Stimulated activated naive CD8-positive, alpha-beta T cell treated with anti-CD3 and anti-CD28 coated beads, Interleukin-15, Interleukin-2, amounts not matched to agents 100 ng/mL and 50 ng/mL, for 24 hours (primary cell): ENCODE measurements around the gene ADGRD1.

Experiments used
- H3K27ac Mint-ChIP-seq: one replicate; pipeline ENCODE4 v1.8.0; 2021; ENCODE audit warnings: mild to moderate bottlenecking, mixed read lengths
- H3K27me3 Mint-ChIP-seq: one replicate; pipeline ENCODE4 v1.8.0; 2021; ENCODE audit warnings: mixed read lengths
- H3K36me3 Mint-ChIP-seq: one replicate; pipeline ENCODE4 v1.8.0; 2021; ENCODE audit warnings: low read depth, mixed read lengths
- H3K4me1 Mint-ChIP-seq: one replicate; pipeline ENCODE4 v1.8.0; 2021; ENCODE audit warnings: low read depth, mixed read lengths
- H3K4me3 Mint-ChIP-seq: one replicate; pipeline ENCODE4 v1.8.0; 2021; ENCODE audit warnings: mild to moderate bottlenecking, mixed read lengths
- H3K9me3 Mint-ChIP-seq: one replicate; pipeline ENCODE4 v1.8.0; 2021; ENCODE audit warnings: mixed read lengths

Gene ADGRD1

DNA sequence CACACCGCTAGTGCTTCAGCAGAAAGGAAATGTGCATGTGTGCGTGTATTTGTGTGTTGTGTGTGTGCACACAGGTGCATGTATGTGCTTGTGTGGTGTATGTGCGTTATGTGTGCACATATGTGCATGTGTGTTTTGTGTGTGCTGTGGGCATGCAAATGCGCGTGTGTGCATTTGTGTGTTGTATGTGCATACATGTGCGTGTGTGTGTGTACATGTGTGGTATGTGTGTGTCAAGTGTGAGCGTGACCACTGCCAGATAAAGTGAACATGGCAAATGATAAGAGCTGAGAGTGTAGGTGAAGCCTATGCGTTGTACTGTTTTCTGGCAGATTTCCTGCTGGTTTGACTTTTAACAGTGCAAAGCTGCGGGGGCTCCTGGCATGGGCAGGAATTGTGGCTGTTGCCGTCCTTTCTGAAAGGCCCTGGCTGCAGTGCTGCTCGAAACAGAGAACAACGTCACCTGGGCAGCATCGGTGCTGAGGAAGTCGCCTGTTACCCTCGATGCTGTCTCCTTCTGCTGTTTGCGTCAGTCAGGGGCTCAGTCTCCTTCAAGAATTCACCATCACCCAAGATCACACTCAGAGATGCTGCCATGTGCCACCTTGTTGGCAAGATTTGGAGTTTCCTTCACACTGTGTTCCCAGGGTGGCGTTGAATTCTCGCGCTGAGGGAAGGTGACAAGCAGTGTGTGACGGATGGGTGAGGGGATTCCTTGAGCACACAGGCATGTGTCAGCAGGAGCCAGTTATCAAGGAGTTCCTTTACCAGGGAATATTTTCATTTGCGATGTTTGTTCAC is 56.1 kb downstream of the ADGRD1 start:
- no peaks in the 10 kb centered on the region for H3K4me1 Mint-ChIP-seq
- H3K9me3 Mint-ChIP-seq: no peaks in the 10 kb centered on the region
- H3K36me3 Mint-ChIP-seq: no peaks in the 10 kb centered on the region
- no peaks in the 10 kb centered on the region for H3K27me3 Mint-ChIP-seq
- H3K4me3 Mint-ChIP-seq: no peak overlapping the region
- H3K27ac Mint-ChIP-seq: no peak overlapping the region

DNA sequence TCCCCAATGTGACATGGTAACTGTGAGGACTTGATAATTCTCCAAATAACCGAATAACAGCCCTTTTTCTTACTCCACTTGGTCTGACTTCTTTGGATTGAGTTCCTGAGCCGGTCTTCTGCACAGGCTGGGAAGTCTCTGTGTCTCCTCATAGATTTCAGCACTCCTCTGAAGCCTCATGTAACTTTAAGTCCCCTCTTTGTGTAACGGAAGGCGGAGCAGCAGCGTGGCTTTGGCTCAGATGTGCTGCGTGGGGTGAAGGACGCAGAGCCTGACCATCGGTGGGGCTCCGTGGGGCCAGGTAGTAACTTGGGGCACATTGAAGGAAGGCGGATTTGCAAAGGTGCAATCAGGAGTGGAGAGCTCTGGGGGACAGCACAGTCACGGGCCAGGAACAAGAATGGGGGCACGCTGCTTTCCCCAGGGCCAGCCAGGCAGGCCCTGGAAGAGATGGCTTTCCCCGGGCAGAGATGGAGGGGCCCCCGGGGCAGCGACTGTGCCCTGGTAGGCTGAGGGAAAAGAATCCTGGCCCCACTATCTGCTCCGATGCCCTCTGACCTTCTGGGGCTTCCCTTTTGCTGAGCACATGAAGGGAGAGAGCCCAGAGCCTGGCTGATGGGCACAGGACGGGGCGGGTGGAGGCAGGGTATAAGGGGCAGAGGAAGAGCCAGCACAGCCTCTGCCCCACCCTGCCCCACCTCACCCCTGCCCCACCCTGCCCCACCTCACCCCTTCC is 56.9 kb downstream of the ADGRD1 start:
- Mint-ChIP-seq H3K4me3 (no peak overlapping the region), H3K27ac (no peak overlapping the region), H3K36me3 (no peaks in the 10 kb centered on the region)

DNA sequence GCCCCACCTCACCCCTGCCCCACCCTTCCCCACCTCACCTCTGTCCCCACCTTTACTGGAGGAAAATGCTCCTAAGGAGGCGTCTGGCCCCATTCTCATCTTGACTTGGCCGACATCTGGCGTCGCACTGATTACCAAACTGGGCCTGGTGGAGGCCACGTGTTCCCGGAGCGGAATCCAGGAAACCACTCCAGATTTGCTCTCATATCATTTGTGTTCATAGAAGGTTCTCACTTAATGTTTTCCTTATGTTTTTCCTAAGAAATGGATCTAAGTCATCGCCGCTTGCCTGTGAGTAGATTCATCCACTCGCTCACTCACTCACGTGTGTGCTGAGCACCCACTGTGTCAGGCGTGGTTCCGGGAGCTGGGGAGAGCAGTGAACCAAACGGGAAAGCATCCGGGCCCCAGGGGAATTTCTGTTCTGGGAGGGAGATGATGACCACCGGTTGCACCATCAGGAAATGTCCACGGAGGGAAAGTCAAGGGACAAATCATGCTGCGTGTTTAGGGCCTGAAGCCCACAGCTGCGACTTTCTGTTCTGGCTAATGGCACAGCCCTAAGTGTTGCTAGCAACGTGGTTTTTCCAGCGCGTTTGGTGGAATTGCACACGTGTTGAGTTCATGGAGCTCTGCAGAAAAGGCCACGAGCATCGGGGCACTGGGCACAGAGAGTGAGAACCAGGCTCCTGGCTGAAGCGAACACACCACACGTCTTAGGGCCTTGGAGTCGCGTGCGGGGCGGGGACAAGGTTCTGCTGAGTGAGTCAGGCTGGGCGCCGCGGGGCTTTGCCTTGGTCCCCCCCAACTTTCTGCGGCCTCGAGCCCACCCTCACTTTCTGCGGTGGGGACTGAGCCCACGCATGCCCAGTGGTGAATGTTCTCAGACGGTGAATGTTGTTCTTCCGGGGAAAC is 57.7 kb downstream of the ADGRD1 start:
- no peaks in the 10 kb centered on the region for H3K27me3 Mint-ChIP-seq
- H3K9me3 Mint-ChIP-seq: no peaks in the 10 kb centered on the region
- no peak overlapping the region for H3K27ac Mint-ChIP-seq
- no peaks in the 10 kb centered on the region for H3K4me1 Mint-ChIP-seq
- H3K36me3 Mint-ChIP-seq: no peaks in the 10 kb centered on the region
- H3K4me3 Mint-ChIP-seq: no peak overlapping the region

More for the DNA sequence above, 56.9 kb downstream of the ADGRD1 start:
- Mint-ChIP-seq H3K4me1 (no peaks in the 10 kb centered on the region), H3K9me3 (no peaks in the 10 kb centered on the region), H3K27me3 (no peaks in the 10 kb centered on the region)

DNA sequence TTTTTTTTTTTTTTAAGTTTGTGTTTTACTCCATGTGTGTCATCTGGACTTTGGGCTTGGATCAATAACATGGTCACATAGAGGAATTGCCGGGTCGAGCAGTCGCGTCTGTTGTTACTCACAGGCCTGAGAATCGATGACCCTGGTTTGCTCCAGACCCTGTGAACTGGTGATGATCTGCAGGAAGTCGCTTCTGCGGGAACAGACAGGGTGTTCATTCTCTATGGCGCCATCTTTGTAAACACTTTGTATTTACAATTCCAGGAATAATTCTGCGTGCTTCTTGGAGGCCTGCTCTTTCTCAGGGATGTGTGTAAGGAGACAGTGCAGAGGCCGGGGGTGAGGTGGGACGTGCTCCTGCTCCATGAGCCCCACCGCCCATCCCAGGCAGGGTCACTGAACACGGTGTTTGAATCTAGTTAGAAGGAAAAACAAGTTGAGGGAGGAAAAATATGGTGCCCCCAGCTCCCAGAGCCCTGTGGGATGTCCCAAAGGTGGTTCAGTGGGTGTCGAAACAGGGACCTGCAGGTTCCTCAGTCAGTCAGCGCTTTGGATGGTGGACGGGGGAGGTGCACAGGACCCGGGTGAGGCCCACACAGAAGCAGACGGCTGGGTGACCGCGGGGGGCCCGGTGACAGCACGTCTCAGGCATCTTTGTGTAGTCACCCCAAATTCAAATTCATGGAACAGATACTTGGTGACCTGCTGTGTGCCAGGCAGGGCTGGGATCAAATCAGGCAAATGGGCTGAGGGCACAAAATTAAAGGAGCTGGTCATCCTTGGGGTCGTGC is 58.8 kb downstream of the ADGRD1 start:
- H3K9me3 Mint-ChIP-seq: no peaks in the 10 kb centered on the region
- H3K4me3 Mint-ChIP-seq: no peak overlapping the region
- H3K36me3 Mint-ChIP-seq: no peaks in the 10 kb centered on the region
- no peaks in the 10 kb centered on the region for H3K27me3 Mint-ChIP-seq
- no peak overlapping the region for H3K27ac Mint-ChIP-seq
- H3K4me1 Mint-ChIP-seq: no peaks in the 10 kb centered on the region

DNA sequence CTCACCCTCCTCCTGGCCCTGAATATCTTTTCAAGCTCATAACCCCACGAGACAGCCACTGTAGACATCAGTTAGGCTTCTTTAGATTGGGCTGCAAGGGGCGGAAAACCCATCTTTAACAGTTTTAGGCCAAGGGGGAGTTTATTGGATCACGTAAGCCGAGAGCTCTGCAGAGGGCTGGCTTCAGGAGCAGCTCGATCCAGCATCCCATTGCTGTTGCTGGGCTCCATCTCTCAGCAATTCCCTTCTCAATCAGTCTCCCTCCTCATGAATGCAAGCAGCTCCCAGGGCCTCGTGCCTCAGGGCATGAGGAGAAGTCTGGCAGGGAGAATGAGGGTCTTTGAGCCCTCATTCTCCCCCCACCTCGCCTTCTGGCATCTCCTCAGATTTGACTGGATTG is 59.4 kb downstream of the ADGRD1 start:
- no peak overlapping the region for H3K27ac Mint-ChIP-seq
- H3K4me3 Mint-ChIP-seq: no peak overlapping the region
- H3K9me3 Mint-ChIP-seq: no peaks in the 10 kb centered on the region
- no peaks in the 10 kb centered on the region for H3K27me3 Mint-ChIP-seq
- H3K4me1 Mint-ChIP-seq: no peaks in the 10 kb centered on the region
- H3K36me3 Mint-ChIP-seq: no peaks in the 10 kb centered on the region

DNA sequence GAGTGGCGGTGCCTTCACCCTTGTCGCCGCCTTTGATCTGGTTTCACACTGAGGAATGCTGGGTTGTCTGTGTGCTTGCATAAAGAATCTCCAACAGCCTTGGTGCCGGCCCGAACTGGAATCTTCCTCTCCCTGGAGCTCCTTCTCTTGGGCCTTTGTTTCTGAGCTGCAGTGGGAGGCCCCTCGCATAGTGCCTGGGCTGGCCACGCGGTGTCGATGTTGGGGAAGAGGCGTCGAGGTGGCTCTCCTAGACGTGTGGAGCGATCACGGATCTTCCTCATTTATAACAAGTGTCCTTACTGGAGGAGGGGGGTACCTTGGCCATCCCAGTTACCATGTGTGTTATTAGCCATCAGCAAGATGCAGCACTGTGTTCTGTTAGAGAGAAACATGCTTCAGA is 60.6 kb downstream of the ADGRD1 start:
- no peaks in the 10 kb centered on the region for H3K9me3 Mint-ChIP-seq
- no peaks in the 10 kb centered on the region for H3K27me3 Mint-ChIP-seq
- H3K27ac Mint-ChIP-seq: no peak overlapping the region
- no peaks in the 10 kb centered on the region for H3K4me1 Mint-ChIP-seq
- no peak overlapping the region for H3K4me3 Mint-ChIP-seq
- no peaks in the 10 kb centered on the region for H3K36me3 Mint-ChIP-seq

DNA sequence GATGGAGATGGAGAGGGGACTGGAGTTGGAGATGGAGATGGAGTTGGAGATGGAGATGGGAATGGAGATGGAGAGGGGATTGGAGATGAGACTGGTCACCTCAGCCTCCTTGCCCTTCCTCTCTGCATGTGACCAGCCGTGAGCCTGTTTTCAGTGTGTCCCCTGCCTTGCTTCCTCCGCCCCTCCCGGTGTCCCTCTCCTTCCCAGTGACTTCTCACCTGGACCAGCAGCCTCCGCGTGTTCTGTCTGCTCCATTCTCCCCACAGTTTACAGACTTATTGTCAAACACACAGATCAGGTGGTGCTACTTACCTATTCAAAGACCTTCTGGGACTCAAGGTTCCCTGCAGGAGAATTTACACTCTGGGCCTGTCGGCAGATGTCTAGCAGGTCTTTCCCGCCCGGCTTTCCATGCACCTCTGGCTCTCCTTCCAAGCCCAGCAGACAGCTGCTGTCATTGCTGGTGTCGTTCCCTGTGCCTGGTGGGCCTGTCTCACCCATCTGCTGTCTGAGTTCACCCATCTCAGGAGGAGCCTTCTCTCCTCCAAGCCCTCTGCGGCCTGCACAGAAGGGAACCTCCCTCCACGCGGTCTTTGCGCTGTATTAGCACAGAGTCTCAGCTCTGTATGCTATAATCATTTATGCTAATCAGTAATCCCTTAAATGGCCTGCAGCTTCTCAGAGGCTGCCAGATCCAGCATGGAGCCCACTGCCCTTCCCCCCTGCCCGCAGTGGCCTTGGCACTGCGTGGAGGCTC is 62.1 kb downstream of the ADGRD1 start:
- no peaks in the 10 kb centered on the region for H3K9me3 Mint-ChIP-seq
- no peaks in the 10 kb centered on the region for H3K4me1 Mint-ChIP-seq
- no peaks in the 10 kb centered on the region for H3K36me3 Mint-ChIP-seq
- no peak overlapping the region for H3K4me3 Mint-ChIP-seq
- no peaks in the 10 kb centered on the region for H3K27me3 Mint-ChIP-seq
- no peak overlapping the region for H3K27ac Mint-ChIP-seq

DNA sequence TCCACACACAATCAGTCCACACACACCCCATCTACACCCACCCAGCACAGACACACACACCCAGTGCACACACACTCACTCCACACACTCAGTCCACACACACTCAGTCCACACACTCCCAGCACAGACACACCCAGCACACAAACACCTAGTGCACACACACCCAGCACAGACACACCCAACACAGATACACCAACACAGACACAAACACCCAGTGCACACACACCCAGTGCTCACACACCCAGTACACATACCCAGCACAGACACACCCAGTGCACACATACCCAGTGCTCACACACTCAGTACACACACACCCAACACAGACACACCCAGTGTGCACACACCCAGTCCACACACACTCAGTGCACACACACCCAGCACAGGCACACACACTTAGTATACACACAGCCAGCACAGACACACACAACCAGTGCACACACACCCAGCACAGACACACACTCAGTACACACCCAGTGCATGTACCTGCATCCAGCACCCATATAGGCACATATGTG is 63.8 kb downstream of the ADGRD1 start:
- Mint-ChIP-seq H3K27me3 (no peaks in the 10 kb centered on the region), H3K27ac (no peak overlapping the region), H3K36me3 (no peaks in the 10 kb centered on the region), H3K4me3 (no peak overlapping the region), H3K4me1 (no peaks in the 10 kb centered on the region), H3K9me3 (no peaks in the 10 kb centered on the region)

DNA sequence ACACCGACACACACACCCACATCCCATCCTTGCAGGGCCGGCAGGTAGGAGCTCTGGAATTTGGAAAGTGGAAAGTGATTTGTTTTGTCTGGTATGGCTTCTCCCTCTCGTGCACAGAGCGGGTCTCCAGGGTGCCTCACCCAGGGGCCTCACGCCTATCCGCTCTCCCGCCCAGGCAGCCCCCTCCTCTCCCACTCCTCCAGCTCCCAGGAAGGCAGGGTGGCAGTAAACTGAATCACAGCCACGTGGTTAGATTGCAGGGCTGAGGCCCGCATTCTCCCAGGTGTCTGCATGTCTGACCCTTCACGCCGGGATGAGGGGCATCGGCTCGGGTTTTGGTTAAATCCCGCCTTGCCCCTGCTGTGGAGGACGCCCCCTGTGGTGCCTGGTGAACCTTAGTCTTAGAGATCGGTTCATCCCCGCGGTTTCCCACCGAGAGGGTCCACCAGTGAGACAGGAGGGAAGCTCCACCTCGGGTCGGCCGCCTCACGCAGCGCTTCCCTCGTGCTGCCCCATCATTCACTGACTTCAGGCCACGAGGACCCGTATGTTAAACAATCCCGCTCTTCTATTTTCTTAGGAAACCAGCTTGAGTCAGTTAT is 64.4 kb downstream of the ADGRD1 start:
- H3K9me3 Mint-ChIP-seq: no peaks in the 10 kb centered on the region
- no peaks in the 10 kb centered on the region for H3K27me3 Mint-ChIP-seq
- no peaks in the 10 kb centered on the region for H3K4me1 Mint-ChIP-seq
- no peak overlapping the region for H3K27ac Mint-ChIP-seq
- no peaks in the 10 kb centered on the region for H3K36me3 Mint-ChIP-seq
- H3K4me3 Mint-ChIP-seq: no peak overlapping the region

DNA sequence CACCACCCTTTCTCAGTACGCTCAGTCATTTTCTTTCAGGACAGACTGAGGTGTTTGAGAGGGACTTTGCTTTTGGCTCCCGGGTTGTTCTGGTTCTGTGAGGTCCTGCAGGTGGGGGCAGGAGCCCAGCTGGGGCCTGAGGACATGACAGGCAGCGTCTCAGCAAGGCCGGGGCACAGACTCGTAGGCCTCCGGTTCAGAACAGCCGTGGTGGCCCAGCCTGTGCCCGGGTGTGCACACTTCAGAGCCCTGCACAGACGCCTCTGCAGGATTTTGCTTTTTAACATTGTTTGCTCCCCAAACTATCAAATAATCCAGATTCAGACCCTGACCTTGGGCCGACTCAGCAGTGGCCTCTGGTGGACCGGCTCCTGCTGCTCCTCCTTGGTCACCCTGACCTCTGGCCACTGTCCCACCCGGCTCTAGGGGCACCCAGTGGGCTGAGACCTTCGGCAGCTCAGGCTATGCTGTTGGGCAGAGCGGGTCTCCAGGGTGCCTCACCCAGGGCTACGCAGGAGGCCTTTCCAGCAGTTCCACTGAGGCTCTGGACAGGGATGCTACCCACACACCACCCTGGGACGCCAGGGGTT is 65.2 kb downstream of the ADGRD1 start:
- no peaks in the 10 kb centered on the region for H3K9me3 Mint-ChIP-seq
- H3K36me3 Mint-ChIP-seq: no peaks in the 10 kb centered on the region
- H3K27me3 Mint-ChIP-seq: no peaks in the 10 kb centered on the region
- no peaks in the 10 kb centered on the region for H3K4me1 Mint-ChIP-seq
- no peak overlapping the region for H3K4me3 Mint-ChIP-seq
- no peak overlapping the region for H3K27ac Mint-ChIP-seq

DNA sequence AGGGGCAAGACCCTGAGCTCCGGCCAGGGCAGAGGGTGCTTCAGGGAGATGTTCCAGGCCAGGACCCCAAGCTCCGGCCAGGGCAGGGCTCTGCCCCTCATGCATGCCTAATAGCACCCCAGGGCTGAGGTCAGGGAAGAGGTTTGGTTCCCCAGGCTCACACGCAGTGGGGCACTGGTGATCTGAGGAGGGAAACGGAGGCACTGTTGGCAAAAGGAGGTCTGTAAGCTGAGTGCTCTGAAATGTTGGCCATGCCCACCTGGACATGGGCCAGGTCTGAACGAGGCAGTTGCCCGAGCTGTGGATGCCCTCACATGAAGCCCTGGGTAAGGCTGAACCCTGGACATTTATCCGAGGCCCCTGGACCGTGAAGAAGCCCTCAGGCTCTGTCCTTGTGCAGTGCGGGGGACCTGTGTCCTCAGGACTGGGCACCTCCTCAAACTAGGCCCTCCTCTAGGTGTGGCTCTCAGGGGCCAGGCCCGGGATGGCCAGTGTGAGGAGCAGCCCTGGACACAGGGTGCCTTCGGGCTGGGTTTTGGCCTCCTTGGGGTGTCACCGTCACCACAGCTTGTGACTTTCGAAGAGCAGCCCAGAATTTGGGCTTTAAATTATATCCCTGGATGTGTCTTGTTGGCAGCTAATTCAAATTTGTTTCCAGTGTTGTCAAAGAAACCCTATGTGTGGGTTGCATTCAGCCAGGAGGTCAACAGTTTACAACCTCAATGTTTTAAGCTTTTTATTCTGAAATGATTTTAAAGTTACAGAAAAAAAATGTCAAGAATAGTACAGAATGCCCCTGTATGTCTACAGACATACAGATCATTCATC is 66.8 kb downstream of the ADGRD1 start:
- Mint-ChIP-seq H3K27me3 (no peaks in the 10 kb centered on the region), H3K4me3 (no peak overlapping the region), H3K4me1 (no peaks in the 10 kb centered on the region), H3K9me3 (no peaks in the 10 kb centered on the region), H3K36me3 (no peaks in the 10 kb centered on the region), H3K27ac (no peak overlapping the region)

DNA sequence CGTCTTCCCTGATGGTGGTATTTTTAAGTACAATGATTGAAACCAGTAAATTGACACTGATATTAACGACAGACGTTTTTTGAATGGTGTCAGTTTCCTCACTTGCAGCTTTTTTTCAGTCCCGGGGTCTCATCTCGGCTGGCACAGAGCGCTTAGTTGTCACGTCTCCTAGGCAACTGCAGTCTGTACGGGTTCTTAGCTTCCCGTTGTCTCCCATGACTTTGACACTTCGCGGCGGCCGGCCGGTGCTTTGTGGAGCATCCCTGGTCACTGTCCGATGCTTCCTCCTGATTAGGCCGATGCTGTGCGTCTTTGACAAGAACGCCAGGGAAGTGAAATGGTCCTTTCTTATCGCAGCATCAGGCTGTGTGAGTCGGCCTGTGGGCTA is 67.4 kb downstream of the ADGRD1 start:
- H3K36me3 Mint-ChIP-seq: no peaks in the 10 kb centered on the region
- no peak overlapping the region for H3K4me3 Mint-ChIP-seq
- no peaks in the 10 kb centered on the region for H3K4me1 Mint-ChIP-seq
- no peaks in the 10 kb centered on the region for H3K27me3 Mint-ChIP-seq
- no peaks in the 10 kb centered on the region for H3K9me3 Mint-ChIP-seq
- H3K27ac Mint-ChIP-seq: no peak overlapping the region
